ENCODE data around the gene VMAC.

The VMAC gene

GRCh38 chr19:5905114-5905778, 574 bp downstream of the VMAC start:
- DNase-seq = no peak

DNA sequence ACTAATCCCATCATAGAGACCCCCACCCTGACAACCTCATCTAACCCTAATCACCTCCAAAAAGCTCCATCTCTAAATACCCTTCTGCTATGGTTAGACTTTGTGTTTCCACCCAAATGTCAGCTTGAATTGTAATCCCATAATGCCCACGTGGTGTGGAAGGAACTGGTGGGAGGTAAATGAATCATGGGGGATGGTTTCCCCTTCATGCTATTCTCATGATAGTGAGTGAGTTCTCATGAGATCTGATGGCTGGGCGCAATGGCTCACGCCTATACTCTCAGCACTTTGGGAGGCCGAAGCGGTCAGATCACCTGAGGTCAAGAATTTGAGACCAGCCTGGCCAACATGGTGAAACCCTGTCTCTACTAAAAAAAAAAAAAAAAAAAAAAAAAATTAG, 2.6 kb downstream of the VMAC start:
- no peak for DNase-seq

DNA sequence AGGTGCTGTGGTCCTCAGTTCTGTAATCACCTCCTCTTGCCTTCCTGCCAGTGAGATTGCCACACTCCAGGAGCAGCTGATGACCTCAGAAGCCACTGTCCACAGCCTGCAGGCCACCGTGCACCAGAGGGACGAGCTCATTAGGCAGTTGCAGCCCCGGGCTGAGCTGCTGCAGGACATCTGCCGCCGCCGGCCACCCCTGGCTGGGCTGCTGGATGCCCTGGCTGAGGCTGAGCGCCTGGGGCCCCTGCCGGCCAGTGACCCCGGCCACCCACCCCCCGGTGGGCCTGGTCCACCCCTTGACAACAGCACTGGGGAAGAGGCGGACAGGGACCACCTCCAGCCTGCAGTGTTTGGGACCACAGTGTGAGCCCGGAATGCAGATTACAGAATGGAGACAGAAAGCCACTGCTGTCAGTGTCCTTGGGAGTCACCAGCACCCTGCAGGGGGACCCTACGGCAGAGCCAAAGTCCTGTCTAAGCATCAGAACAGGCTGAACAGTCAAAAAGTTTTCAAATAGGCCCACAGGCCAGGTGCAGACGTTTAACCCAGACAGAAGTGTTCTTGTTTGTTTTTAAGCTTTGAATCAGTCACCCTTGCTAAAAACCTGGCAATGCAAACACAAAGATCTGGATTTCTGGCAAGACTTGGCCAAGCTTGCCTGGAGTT, 4.2 kb downstream of the VMAC start:
- DNase-seq = no peak

- DNase-seq = no peak
These were observed 5.9 kb downstream of the VMAC start for GRCh38 chr19:5910638-5910907.

- no peak for DNase-seq
These were observed 6.7 kb downstream of the VMAC start for GRCh38 chr19:5911366-5911765.

DNA sequence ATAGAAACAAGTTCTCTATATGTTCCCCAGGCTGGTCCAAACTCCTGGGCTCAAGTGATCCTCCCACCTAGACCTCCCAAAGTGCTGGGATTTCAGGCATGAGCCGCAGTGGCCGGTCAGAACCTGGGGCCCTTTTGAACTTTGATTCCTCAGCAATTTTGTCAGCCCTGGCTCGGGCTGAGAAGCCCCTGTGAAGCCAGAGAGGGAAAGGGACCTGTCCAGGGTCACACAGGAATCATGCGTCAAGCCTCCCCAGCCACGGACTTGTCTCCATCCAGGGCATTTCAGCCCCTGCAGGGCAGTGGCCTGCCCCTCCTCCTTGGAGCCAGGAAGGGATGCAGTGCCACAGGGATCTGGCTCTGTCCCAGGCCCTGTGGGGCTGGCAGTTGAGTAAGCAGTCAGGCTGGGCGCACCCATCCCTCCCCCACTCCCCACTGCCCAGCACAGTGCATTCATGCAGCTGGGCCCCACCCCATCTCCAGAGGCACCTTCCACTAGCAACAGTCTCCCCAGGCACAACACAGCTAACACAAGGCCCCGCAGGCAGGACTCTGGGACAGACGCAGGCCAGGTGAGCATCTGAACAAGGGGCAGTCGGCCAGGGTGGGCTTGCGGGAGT, 9.2 kb downstream of the VMAC start, which contains the start of gene CAPS:
TSS of gene CAPS (plus strand) at position 516 of the 619 bp plus-strand sequence. CDS start 153 bp downstream, outside the sequence.
- DNase-seq = peak in 1 of 2 experiments; percentile 14

- no peak for DNase-seq
These were observed 9.7 kb downstream of the VMAC start for GRCh38 chr19:5914358-5914774.

- no peak for DNase-seq
These were observed 10.5 kb downstream of the VMAC start for GRCh38 chr19:5914946-5915781.

- DNase-seq = no peak
These were observed 11.1 kb downstream of the VMAC start for GRCh38 chr19:5915782-5916165.

- DNase-seq = no peak
These were observed 11.6 kb downstream of the VMAC start for GRCh38 chr19:5916181-5916708.

DNA sequence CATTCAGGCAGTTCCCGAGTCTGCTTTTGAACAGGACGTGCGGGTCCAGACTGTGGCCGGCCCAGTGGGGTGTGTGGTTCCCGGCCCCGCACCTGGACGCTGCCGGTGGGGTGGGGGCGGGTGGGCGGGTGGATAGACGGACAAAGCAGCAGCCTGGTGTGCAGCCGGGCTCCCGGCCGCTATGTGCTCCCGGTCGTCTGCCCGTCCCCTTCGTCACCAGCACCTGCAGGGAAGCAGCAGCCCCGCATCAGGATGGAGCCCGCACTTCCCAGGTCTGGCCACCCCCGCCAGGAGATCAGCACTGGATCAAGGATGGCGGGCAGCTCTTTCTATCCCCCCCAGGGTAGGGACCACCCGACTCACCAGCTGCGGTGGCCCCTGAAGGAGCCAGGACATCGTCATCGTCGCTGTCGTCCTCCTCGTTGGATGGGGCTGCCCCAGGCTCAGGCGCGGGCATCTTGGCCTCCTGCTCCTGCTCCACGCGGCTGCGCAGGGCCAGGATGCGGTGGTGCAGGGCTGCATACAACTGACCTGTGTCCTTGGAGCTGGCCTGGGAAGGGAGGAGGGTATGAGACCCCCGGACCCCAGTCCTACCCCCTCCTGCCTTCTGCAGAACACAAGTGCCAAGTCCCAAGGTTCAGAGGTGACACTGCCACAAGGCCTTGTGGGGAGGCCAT, 12.9 kb downstream of the VMAC start:
- DNase-seq = no peak

DNA sequence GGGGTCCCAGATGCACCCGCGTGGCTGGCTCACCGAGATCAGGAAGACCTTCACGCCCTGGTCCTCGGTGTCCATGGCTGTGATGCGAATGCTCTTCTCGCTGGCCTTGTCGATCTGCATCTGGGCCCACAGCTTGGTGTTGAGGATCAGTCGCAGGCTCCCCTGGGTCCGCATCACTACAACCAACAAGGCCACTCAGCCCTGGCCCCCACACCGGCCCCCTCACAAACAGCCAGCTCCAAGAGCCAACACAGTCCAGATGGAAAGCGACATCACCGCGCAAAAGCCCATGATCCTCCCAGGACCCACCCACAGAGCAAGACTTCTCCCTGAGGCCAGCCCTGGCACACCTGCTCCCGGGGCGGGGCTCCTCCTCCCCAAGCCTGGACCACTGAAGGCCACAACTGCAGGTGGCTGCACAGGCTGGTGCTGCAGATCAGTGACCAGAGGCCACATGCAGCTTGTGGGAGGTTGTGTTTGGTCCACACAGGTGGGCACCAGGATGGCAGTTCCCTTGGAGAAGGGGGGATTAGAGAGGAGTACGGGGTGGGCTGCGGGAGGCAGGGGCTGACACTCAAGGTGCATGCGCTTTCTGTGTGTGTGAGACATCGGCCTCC, 13.9 kb downstream of the VMAC start:
- DNase-seq = no peak

- no peak for DNase-seq
These were observed 17.0 kb downstream of the VMAC start for GRCh38 chr19:5921516-5922160.

- DNase-seq = no peak
These were observed 17.5 kb downstream of the VMAC start for GRCh38 chr19:5922161-5922545.

DNA sequence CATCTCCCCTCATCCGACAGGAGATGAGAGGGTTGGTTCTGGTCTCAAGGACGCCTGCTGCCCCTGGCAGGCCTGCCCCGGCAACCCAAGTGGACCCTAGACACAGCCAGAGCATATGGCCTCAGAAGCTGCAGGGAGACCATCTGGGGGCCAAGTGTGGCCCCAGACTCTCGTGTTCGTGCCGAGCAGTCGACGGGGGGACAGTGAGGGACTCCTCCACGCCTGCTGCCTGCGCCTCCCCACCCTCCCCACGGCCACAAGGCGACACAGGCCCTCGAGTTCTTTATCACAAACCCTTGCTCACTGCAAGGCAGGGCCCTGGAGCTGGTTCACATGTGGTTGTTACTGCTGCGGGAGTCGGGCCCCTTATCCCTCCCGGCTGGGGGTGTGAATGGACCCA, 18.7 kb downstream of the VMAC start:
- no peak for DNase-seq

GRCh38 chr19:5925830-5926427, 21.3 kb downstream of the VMAC start:
- DNase-seq = no peak

GRCh38 chr19:5926641-5927440, 22.2 kb downstream of the VMAC start:
- no peak for DNase-seq

GRCh38 chr19:5927441-5927821, 22.8 kb downstream of the VMAC start:
- DNase-seq = no peak

DNA sequence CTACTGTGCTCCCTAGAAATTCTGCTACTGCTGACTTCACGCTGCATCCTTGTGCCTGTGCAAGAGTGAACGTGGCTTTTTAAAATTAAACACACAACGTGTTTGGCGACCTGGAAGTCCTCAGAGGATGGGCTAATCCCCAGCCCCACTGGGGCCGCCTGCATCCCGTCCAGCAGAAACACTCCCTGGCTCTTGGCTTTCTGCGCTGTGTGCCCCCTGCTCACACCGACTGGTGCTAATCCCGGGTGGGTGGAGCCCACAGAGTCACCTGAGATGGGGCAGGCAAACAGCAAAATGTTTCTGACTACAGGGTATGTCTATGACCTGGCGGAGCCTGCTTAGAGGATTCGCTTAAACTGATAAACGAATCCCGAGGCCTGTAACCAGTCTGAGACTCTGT, 24.5 kb downstream of the VMAC start:
- no peak for DNase-seq

GRCh38 chr19:5929625-5930024, 25.0 kb downstream of the VMAC start:
- DNase-seq = no peak

- DNase-seq = no peak
These were observed 26.6 kb downstream of the VMAC start for GRCh38 chr19:5931251-5931650.

Data from SW 1271 (cell line).